Osteocyte (in vitro differentiated cells): ENCODE data around the gene TMEM183A. TPM values are rescaled to one million over a fixed set of nuclear protein-coding genes. Genes with fewer than 3 reads are reported as not detected.

Source experiments
- DNase-seq: peaks from one replicate; pipeline ENCODE4 v3.0.0; 2021; ENCODE audit warnings: mixed read lengths; ENCODE audit not compliant: unreplicated experiment; ENCODE audit errors: extremely low spot score
- H3K27ac Mint-ChIP-seq: one replicate; pipeline ENCODE4 v1.8.0; 2021; ENCODE audit warnings: mild to moderate bottlenecking, mixed read lengths; ENCODE audit not compliant: unreplicated experiment
- H3K27me3 Mint-ChIP-seq: one replicate; pipeline ENCODE4 v1.8.0; 2021; ENCODE audit warnings: mixed read lengths; ENCODE audit not compliant: unreplicated experiment
- H3K36me3 Mint-ChIP-seq: one replicate; pipeline ENCODE4 v1.8.0; 2021; ENCODE audit warnings: mixed read lengths; ENCODE audit not compliant: unreplicated experiment
- H3K4me1 Mint-ChIP-seq: one replicate; pipeline ENCODE4 v1.8.0; 2021; ENCODE audit warnings: mixed read lengths; ENCODE audit not compliant: unreplicated experiment
- H3K4me3 Mint-ChIP-seq: one replicate; pipeline ENCODE4 v1.8.0; 2021; ENCODE audit warnings: mild to moderate bottlenecking, moderate library complexity, mixed read lengths; ENCODE audit not compliant: unreplicated experiment
- H3K9me3 Mint-ChIP-seq: one replicate; pipeline ENCODE4 v1.8.0; 2021; ENCODE audit warnings: mixed read lengths; ENCODE audit not compliant: unreplicated experiment
- total RNA-seq: library from RNA; stranded (reverse); gene quantifications from 2 replicates; pipeline ENCODE4 v1.2.1, GENCODE V29; 2021
- TF ChIP-seq, protein P1 (sequence below): fragments of 200-600 bp; sonication (generic); IDR thresholded peaks from 2 replicates; pipeline ENCODE4 v1.5.0; 2021; ENCODE audit warnings: antibody characterized with exemption, mild to moderate bottlenecking, moderate library complexity

The TMEM183A gene
- total RNA-seq, 1 donor from 2014 or later = 59.6 TPM

DNA sequence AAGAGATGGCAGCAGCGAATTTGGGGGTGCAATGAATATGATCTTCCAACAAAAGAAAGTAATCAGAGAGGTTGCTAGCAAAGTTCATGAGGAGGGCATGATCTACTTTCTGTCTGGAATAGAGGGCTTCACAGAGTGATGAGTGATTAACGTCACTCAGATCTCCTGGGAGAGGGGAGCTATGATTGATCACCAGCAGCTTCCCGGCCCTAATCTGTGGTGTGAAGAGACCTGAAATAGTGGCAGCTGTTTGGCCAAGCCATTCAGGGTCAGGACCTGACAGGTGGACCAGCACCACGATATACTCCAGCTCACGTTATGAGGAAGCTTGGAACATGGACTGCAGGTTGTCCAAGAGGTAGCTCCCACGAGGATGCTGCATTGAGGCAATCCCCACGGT is 19.9 kb upstream of the TMEM183A start:
- H3K9me3 Mint-ChIP-seq = no peaks in the 10 kb centered on the region
- no peak for DNase-seq
- H3K4me3 Mint-ChIP-seq = no peak overlapping the region
- no peaks in the 10 kb centered on the region for H3K4me1 Mint-ChIP-seq
- TF ChIP-seq, protein P1, sequence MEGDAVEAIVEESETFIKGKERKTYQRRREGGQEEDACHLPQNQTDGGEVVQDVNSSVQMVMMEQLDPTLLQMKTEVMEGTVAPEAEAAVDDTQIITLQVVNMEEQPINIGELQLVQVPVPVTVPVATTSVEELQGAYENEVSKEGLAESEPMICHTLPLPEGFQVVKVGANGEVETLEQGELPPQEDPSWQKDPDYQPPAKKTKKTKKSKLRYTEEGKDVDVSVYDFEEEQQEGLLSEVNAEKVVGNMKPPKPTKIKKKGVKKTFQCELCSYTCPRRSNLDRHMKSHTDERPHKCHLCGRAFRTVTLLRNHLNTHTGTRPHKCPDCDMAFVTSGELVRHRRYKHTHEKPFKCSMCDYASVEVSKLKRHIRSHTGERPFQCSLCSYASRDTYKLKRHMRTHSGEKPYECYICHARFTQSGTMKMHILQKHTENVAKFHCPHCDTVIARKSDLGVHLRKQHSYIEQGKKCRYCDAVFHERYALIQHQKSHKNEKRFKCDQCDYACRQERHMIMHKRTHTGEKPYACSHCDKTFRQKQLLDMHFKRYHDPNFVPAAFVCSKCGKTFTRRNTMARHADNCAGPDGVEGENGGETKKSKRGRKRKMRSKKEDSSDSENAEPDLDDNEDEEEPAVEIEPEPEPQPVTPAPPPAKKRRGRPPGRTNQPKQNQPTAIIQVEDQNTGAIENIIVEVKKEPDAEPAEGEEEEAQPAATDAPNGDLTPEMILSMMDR = no peak
- no peaks in the 10 kb centered on the region for H3K36me3 Mint-ChIP-seq
- H3K27me3 Mint-ChIP-seq = peaks cover 76% of the 10 kb centered on the region
- H3K27ac Mint-ChIP-seq = no peak overlapping the region

DNA sequence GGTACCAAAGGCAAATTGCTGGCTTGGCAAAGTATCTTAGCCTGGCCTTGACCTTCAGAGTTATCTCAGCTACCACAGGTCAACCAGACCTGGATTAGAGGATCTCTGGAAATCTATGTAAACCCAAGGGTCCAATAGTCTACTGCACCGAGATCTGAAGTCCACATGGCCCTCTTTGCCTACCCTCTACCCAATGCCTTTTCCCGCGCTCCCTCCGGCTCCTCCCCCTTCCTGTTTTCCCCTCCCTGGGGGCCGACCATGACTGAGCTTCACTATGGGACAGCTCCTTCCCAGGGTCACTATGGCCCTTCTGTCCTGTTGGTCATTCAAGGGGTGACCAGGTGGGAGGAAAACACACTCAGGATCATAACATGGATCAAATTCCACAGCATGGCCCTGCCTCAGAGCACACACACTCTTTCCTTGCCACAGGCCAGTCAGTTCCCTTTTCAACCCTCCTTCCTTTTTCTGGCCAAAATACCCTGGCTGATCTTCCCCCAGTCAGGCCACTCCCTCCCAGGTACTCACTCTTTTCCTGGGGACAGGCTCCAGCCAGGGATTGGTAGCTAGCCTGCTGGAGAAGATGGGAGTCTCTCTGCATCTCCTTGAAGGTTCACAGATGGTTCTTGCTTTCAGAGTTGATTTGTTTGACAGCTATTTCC is 19.1 kb upstream of the TMEM183A start:
- H3K9me3 Mint-ChIP-seq = no peaks in the 10 kb centered on the region
- no peaks in the 10 kb centered on the region for H3K4me1 Mint-ChIP-seq
- no peak for DNase-seq

DNA sequence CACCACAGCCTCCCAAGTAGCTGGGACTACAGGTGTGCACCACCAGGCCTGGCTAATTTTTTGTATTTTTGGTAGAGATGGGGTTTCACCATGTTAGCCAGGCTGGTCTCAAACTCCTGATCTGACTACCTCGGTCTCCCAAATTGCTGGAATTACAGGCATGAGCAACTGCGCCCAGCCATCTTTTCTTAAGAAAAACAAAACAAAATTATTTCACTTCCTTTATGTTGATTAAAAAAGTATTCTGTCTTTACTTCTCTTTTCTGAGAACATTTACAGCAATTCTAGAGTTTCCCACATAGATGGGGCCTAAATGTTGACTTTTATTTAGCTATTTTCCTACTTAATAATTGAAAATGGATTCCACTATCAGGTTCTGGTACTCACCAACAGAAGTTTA is 17.3 kb upstream of the TMEM183A start:
- no peaks in the 10 kb centered on the region for H3K4me1 Mint-ChIP-seq
- no peak for DNase-seq
- no peaks in the 10 kb centered on the region for H3K36me3 Mint-ChIP-seq
- H3K4me3 Mint-ChIP-seq = no peak overlapping the region
- TF ChIP-seq, protein P1 = no peak
- H3K27ac Mint-ChIP-seq = no peak overlapping the region
- H3K9me3 Mint-ChIP-seq = no peaks in the 10 kb centered on the region
- H3K27me3 Mint-ChIP-seq = peaks cover 86% of the 10 kb centered on the region

More for the DNA sequence above, 19.1 kb upstream of the TMEM183A start:
- no peak overlapping the region for H3K27ac Mint-ChIP-seq
- no peak overlapping the region for H3K4me3 Mint-ChIP-seq
- no peaks in the 10 kb centered on the region for H3K36me3 Mint-ChIP-seq
- peaks cover 79% of the 10 kb centered on the region for H3K27me3 Mint-ChIP-seq
- TF ChIP-seq, protein P1 = no peak

DNA sequence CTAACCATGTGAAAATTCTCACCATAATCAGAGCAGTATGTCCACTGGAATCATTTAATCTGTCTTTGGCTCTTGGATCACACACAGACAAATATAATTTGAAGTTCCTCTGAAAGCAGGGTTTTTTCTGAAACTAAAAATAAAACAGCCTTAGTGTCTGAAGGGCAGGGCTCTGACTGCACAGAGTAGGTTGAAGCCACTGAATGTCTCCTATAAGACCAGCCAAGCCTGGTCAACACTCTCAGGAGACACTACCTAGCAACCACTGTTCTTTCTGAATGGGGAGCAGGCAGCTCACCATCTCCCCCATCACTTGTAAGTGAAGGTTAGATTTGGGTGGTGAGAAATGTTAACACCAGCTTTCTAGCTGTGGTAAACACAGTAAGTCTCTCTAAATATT is 16.1 kb upstream of the TMEM183A start:
- peaks cover 91% of the 10 kb centered on the region for H3K27me3 Mint-ChIP-seq
- H3K9me3 Mint-ChIP-seq = no peaks in the 10 kb centered on the region
- H3K27ac Mint-ChIP-seq = no peak overlapping the region
- no peak overlapping the region for H3K4me3 Mint-ChIP-seq
- DNase-seq = no peak
- no peaks in the 10 kb centered on the region for H3K4me1 Mint-ChIP-seq
- no peaks in the 10 kb centered on the region for H3K36me3 Mint-ChIP-seq
- TF ChIP-seq, protein P1 = no peak

DNA sequence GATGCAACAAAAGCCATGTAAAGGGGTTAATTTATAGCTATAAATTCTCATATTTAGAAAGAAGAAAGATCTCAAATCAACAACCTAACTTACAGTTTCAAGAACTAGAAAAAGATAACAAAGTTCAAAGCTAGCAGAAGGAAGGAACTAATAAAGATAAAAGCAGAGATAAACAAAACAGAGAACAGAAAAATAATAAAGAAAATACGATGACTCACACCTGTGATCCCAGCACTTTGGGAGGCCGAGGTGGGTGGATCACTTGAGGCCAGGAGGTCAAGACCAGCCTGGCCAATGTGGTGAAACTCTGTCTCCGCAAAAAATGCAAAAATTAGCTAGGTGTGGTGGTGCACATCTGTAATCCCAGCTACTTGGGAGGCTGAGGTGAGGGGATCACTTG is 12.4 kb upstream of the TMEM183A start:
- Mint-ChIP-seq H3K4me3 (no peak overlapping the region), H3K27ac (no peak overlapping the region), H3K27me3 (peaks cover 93% of the 10 kb centered on the region), H3K9me3 (no peaks in the 10 kb centered on the region), H3K4me1 (no peaks in the 10 kb centered on the region), H3K36me3 (no peaks in the 10 kb centered on the region)
- TF ChIP-seq, protein P1 = no peak
- DNase-seq = no peak
